ENCODE results near the gene BACE2.

The BACE2 gene

DNA sequence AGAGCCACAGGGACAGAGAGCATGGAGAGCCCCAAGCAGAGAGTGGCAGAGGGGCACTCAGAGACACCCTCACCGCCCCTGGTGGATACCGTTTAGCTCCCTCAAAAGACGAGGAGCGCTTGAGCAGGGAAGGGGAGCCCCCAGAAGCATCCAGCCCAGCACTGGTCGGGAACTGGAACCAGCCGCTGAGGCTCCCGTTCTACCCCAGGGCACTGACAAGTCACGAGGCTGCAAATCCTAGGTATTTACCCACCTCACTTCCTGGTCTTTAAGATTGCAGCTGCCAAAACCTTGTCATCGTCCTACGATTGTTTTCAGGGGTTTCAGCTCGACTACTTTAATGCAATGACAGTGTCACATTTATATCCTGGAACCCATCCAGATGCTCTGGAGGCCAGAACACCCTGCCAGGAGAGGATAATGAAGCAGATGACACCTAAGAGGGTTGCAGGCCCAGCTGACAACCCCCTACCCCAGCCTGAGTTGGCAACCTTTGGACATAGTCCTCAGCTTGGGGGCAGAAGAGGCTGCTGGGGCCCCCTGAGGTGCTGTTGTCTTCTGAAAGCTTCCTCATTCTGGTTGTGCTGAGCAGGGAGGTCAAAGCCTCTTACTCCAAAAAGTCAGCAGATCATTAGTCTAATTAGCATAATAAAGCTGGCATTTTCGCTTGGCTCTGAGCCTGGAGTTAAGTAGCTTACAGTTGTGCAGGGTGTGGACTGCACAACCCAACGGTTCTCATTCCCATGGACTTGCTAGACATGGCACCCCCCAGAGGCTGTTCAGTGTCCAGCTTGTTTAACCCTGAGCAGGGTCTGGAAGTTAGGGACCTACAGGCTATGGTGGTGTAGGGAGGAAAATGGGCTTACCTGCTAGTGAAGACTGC lies 20.6 kb upstream of the BACE2 start:
- no peak for DNase-seq (ENCODE audit: low read depth, low spot score)
- TF ChIP-seq, protein P1, sequence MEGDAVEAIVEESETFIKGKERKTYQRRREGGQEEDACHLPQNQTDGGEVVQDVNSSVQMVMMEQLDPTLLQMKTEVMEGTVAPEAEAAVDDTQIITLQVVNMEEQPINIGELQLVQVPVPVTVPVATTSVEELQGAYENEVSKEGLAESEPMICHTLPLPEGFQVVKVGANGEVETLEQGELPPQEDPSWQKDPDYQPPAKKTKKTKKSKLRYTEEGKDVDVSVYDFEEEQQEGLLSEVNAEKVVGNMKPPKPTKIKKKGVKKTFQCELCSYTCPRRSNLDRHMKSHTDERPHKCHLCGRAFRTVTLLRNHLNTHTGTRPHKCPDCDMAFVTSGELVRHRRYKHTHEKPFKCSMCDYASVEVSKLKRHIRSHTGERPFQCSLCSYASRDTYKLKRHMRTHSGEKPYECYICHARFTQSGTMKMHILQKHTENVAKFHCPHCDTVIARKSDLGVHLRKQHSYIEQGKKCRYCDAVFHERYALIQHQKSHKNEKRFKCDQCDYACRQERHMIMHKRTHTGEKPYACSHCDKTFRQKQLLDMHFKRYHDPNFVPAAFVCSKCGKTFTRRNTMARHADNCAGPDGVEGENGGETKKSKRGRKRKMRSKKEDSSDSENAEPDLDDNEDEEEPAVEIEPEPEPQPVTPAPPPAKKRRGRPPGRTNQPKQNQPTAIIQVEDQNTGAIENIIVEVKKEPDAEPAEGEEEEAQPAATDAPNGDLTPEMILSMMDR (IDR thresholded peaks at IDR 0.05; ENCODE audit: low read depth, low read length) = no peak
- in situ Hi-C loops (cut with HindIII; ENCODE audit: low sequenced_read_pairs) = no loop called here
- H3K4me3 ChIP-seq (ENCODE audit: low read depth, low read length) = no peak overlapping the region

DNA sequence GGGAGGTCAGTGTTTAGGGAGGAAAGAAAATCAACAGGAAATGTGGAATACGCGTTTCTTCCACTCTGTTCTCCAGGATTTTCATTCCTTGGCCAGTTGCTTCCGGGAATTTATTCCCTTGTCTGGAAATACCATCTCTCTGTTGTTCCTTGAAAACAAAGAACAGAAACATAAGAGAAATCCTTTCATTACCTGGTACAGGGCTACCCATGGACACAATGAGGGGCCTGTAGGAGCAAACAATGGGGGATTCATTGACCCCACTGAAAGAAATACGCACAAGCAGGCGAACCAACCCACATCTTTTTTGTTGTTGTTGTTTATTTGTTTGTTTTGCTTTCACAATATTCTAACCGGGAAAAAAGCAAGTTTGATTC lies 20.0 kb upstream of the BACE2 start:
- in situ Hi-C loops (cut with HindIII; ENCODE audit: low sequenced_read_pairs) = no loop called here
- no peak overlapping the region for H3K4me3 ChIP-seq (ENCODE audit: low read depth, low read length)
- DNase-seq (ENCODE audit: low read depth, low spot score) = no peak
- TF ChIP-seq, protein P1 (IDR thresholded peaks at IDR 0.05; ENCODE audit: low read depth, low read length) = no peak

DNA sequence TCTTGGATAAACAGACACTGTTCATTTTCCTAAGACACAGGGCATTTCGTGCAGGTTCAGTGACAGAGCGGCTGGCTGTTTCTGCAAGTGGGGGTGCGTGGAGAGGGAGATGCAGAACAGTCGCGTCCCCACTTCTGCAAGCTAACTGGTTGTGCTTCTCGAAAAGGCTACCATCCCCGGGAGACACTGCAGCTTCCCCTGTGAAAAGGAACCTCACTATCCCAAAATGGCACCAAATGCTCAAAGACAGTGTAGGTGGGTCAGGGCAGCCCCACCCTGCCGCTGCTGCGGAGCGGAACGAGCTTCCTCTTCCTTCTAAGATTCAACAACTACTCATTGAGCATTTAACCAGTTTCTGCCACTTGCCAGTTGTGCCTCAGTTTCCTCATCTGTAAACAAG lies 19.2 kb upstream of the BACE2 start:
- in situ Hi-C loops (cut with HindIII; ENCODE audit: low sequenced_read_pairs) = no loop called here

DNA sequence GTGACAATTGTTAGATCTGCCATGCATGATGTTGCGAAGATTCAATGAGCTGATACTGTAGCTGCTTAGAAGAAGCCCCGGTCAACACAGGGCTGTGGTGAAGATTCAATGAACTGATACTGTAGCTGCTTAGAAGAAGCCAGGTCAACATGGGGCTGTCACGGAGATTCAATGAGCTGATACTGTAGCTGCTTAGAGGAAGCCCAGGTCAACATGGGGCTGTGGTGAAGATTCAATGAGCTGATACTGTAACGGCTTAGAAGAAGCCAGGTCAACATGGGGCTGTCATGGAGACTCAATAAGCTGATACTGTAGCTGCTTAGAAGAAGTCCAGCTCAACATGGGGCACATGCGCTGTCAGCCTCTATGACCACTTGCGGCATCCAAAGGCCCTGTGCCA lies 18.8 kb upstream of the BACE2 start:
- TF ChIP-seq, protein P1 (IDR thresholded peaks at IDR 0.05; ENCODE audit: low read depth, low read length) = no peak
- in situ Hi-C loops (cut with HindIII; ENCODE audit: low sequenced_read_pairs) = no loop called here
- H3K4me3 ChIP-seq (ENCODE audit: low read depth, low read length) = no peak overlapping the region
- DNase-seq (ENCODE audit: low read depth, low spot score) = no peak

More for the DNA sequence above, 19.2 kb upstream of the BACE2 start:
- no peak overlapping the region for H3K4me3 ChIP-seq (ENCODE audit: low read depth, low read length)
- no peak for DNase-seq (ENCODE audit: low read depth, low spot score)
- TF ChIP-seq, protein P1 (IDR thresholded peaks at IDR 0.05; ENCODE audit: low read depth, low read length) = no peak

DNA sequence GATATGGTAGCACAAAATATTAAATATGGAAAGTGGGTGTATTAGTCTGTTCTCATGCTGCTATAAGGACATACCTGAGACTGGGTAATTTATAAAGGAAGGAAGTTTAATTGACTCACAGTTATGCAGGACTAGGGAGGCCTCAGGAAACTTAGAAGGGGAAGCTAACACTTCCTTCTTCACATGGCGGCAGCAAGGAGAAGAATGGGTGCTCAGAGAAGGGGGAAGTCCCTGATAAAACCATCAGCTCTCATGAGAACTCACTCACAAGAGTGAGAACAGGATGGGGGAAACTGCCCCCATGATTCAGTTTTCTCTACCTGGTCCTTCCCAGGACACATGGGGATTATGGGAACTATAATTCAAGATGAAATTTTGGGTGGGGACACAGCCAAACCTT lies 15.8 kb upstream of the BACE2 start:
- no peak for DNase-seq (ENCODE audit: low read depth, low spot score)
- in situ Hi-C loops (cut with HindIII; ENCODE audit: low sequenced_read_pairs) = no loop called here
- TF ChIP-seq, protein P1 (IDR thresholded peaks at IDR 0.05; ENCODE audit: low read depth, low read length) = no peak
- H3K4me3 ChIP-seq (ENCODE audit: low read depth, low read length) = no peak overlapping the region

DNA sequence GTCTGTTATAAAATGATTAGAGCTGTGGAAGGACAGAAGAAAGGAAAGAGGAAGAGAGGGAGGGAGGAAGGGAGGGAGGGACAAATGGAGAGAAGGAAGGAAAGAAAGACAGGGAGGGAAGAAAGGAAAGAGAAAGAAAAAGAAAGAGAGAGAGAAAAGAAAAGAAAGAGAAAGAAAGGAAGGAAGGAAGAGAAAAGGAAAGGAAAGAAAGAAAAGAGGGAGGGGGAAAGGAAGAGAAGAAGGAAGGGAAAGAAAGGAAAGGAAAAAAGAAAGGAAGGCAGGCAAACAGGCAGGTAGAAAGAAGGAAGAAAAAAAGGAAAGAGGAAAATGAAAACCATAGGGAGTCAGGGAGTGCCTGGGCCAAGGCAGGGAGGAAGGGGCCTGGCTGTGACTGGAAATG lies 14.5 kb upstream of the BACE2 start:
- no peak for DNase-seq (ENCODE audit: low read depth, low spot score)
- TF ChIP-seq, protein P1 (IDR thresholded peaks at IDR 0.05; ENCODE audit: low read depth, low read length) = no peak
- in situ Hi-C loops (cut with HindIII; ENCODE audit: low sequenced_read_pairs) = no loop called here
- no peak overlapping the region for H3K4me3 ChIP-seq (ENCODE audit: low read depth, low read length)

All from astrocyte of the spinal cord (primary cell).